ENCODE data around the gene FARS2. TPM values are rescaled to one million over a fixed set of nuclear protein-coding genes. Genes with fewer than 3 reads are reported as not detected.
"Not testable (repeated sequence)": the region's sequence is repeated elsewhere in the genome, so short reads cannot be mapped to it uniquely, and the experiment has no call there.

Gene FARS2
- polyA plus RNA-seq, 2 of the 4 experiments (the other 2 are of a cell fraction), result 12.9 to 17.5 TPM

DNA sequence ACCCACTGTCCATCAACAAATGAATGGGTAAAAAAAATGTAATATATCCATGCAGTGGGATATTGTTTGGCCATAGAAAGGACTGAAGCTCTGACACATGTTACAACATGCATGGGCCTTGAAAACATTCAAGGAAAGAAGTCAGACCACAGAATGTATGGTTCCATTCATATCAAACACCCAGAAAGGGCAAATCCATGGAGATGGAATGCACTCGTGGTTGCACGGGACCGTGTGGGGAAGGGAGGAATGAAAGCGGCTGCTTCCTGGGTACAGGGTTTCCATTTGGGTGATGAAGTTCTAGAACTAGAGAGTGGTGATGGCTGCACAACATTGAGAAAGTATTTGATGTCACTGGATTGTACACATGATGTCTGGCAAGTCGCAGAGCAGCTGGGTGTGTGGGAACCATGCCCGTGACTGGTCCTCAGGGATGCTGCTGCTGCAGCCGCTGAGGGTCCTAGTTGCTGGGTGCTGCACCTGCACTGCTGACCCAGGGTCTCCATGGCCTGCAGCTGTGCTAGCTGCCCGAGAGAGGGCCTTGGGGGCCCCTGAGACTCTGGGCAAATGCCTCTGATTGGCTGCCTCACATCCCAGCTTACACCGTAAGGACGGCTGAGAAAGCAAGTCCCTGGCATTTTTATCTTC, 525.1 kb downstream of the FARS2 start (continued):
- TF ChIP-seq, protein P1, sequence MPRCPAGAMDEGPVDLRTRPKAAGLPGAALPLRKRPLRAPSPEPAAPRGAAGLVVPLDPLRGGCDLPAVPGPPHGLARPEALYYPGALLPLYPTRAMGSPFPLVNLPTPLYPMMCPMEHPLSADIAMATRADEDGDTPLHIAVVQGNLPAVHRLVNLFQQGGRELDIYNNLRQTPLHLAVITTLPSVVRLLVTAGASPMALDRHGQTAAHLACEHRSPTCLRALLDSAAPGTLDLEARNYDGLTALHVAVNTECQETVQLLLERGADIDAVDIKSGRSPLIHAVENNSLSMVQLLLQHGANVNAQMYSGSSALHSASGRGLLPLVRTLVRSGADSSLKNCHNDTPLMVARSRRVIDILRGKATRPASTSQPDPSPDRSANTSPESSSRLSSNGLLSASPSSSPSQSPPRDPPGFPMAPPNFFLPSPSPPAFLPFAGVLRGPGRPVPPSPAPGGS (IDR thresholded peaks at IDR 0.05), result no peak
- TF ChIP-seq RFX5 (IDR thresholded peaks at IDR 0.05) (no peak), RNF2 (IDR thresholded peaks at IDR 0.05; ENCODE audit: borderline replicate concordance, low read depth) (no peak), ZFP36 (IDR thresholded peaks at IDR 0.05; ENCODE audit: borderline replicate concordance, partially characterized antibody) (no peak), TFCP2L1 (CRISPR knock-in tag; IDR thresholded peaks at IDR 0.05) (no peak), RCOR1 (IDR thresholded peaks at IDR 0.05; ENCODE audit: low read depth, low read length) (no peak), PBX3 (IDR thresholded peaks at IDR 0.05) (no peak)

- Histone ChIP-seq H3K27ac (no peak overlapping the region), H3K4me3 (no peak overlapping the region), H3K4me1 (no peaks in the 10 kb centered on the region), H3K4me2 (no peak overlapping the region), H3K9me3 (no peaks in the 10 kb centered on the region)
- whole genome bisulfite sequencing (ENCODE audit: missing lambda C conversion rate), result 48% methylated on average over 11 of the region's 11 CpGs
- ChIA-PET CTCF (no interaction called here), POLR2A (no interaction called here)
- ATAC-seq, result no peak
- no peak for FAIRE-seq
- no peak for TF ChIP-seq MYC (IDR thresholded peaks at IDR 0.05; ENCODE audit: borderline replicate concordance, low read length)
- TF ChIP-seq ELK1 (IDR thresholded peaks at IDR 0.05; ENCODE audit: low read depth, low read length), result no peak
- no peak for TF ChIP-seq MAFK (IDR thresholded peaks at IDR 0.05; ENCODE audit: partially characterized antibody)
- TF ChIP-seq SMC3 (IDR thresholded peaks at IDR 0.05), result no peak
- TF ChIP-seq GATA3 (IDR thresholded peaks at IDR 0.05; ENCODE audit: borderline replicate concordance), result no peak
- TF ChIP-seq KDM5A (IDR thresholded peaks at IDR 0.05), result no peak
- no peak for TF ChIP-seq REST (IDR thresholded peaks at IDR 0.05)
- TF ChIP-seq EP300 (IDR thresholded peaks at IDR 0.05), result no peak
- no peak for DNase-seq (ENCODE audit: low read depth in 1 of 2, low spot score in 1 of 2)
These were observed 525.8 kb downstream of the FARS2 start for GRCh38 chr6:5786969-5787720.

- 56% methylated on average over 5 of the region's 5 CpGs for WGBS (ENCODE audit: missing lambda C conversion rate)
These were observed 528.1 kb downstream of the FARS2 start for GRCh38 chr6:5789426-5789825.

GRCh38 chr6:5796555-5796954, 535.2 kb downstream of the FARS2 start:
- ATAC-seq; FAIRE-seq; H3K27ac ChIP-seq; H3K4me1 ChIP-seq; H3K4me2 ChIP-seq; H3K4me3 ChIP-seq; POLR2A ChIA-PET; DNase-seq (ENCODE audit: low read depth in 1 of 2, low spot score in 1 of 2); CTCF ChIA-PET; H3K9me3 ChIP-seq: not testable (repeated sequence)

More at GRCh38 chr6:5789426-5789825, 528.1 kb downstream of the FARS2 start:
- POLR2A ChIA-PET; FAIRE-seq; H3K4me3 ChIP-seq; H3K4me2 ChIP-seq; H3K9me3 ChIP-seq; H3K4me1 ChIP-seq; DNase-seq (ENCODE audit: low read depth in 1 of 2, low spot score in 1 of 2); ATAC-seq; H3K27ac ChIP-seq; CTCF ChIA-PET: not testable (repeated sequence)

- H3K4me1 ChIP-seq; H3K27ac ChIP-seq; FAIRE-seq; H3K9me3 ChIP-seq; H3K4me3 ChIP-seq; ATAC-seq; DNase-seq (ENCODE audit: low read depth in 1 of 2, low spot score in 1 of 2); CTCF ChIA-PET; H3K4me2 ChIP-seq; POLR2A ChIA-PET: not testable (repeated sequence)
- WGBS (ENCODE audit: missing lambda C conversion rate), result 62% methylated on average over 1 of the region's 1 CpG
These were observed 545.1 kb downstream of the FARS2 start for GRCh38 chr6:5806406-5806805.

Data from A549 (cell line).